CD4-positive, alpha-beta T cell treated with Interleukin-15 for 1 hour (primary cell): ENCODE results near the gene MYBBP1A.

Experiments
- DNase-seq: peaks from one replicate; pipeline ENCODE4 v3.0.0-alpha.2; 2020

Gene MYBBP1A

GRCh38 chr17:4565209-4566141, 10.3 kb upstream of the MYBBP1A start:
- peak; percentile 53 for DNase-seq

GRCh38 chr17:4562015-4562969, 7.1 kb upstream of the MYBBP1A start:
- DNase-seq, result no peak

- DNase-seq, result no peak
Observed at GRCh38 chr17:4560837-4561256, 5.7 kb upstream of the MYBBP1A start.

- no peak for DNase-seq
Observed at GRCh38 chr17:4560421-4560820, 5.2 kb upstream of the MYBBP1A start, which contains the start of gene GGT6. Gene GGT6 (minus strand): TSS chr17:4560577. CDS start chr17:4560521, 56 bp downstream.

GRCh38 chr17:4559966-4560365, 4.8 kb upstream of the MYBBP1A start:
- no peak for DNase-seq

- no peak for DNase-seq
Observed at GRCh38 chr17:4559139-4559791, 4.1 kb upstream of the MYBBP1A start.

- no peak for DNase-seq
Observed at GRCh38 chr17:4558347-4558971, 3.3 kb upstream of the MYBBP1A start.

GRCh38 chr17:4557626-4558346, 2.6 kb upstream of the MYBBP1A start:
- no peak for DNase-seq

- DNase-seq, result no peak
Observed at GRCh38 chr17:4556996-4557395, 1.8 kb upstream of the MYBBP1A start.

GRCh38 chr17:4555873-4556759, 932 bp upstream of the MYBBP1A start:
- DNase-seq, result no peak

- no peak for DNase-seq
Observed at GRCh38 chr17:4554441-4554996, 665 bp downstream of the MYBBP1A start.

- DNase-seq, result no peak
Observed at GRCh38 chr17:4553669-4554068, 1.5 kb downstream of the MYBBP1A start.

GRCh38 chr17:4551796-4552525, 3.2 kb downstream of the MYBBP1A start:
- DNase-seq, result no peak

GRCh38 chr17:4551141-4551540, 4.0 kb downstream of the MYBBP1A start:
- no peak for DNase-seq

- no peak for DNase-seq
Observed at GRCh38 chr17:4550534-4551039, 4.6 kb downstream of the MYBBP1A start.

- DNase-seq, result no peak
Observed at GRCh38 chr17:4549781-4550533, 5.2 kb downstream of the MYBBP1A start.

- DNase-seq, result no peak
Observed at GRCh38 chr17:4548721-4549531, 6.3 kb downstream of the MYBBP1A start.

GRCh38 chr17:4548061-4548461, 7.1 kb downstream of the MYBBP1A start:
- DNase-seq, result no peak
